HEK293 (cell line): Measurements from ENCODE around the gene ABL2.
A peak's percentile ranks its signal among the peaks of the same experiment; 100 is the strongest.

Experiments used
- CTCF ChIA-PET: fragments of 350-600 bp; formaldehyde crosslinking; extraction: SDS; loops from one replicate; lab custom pipeline; 2021; ENCODE audit warnings: antibody characterized with exemption; lab: Yijun Ruan, JAX
- POLR2A ChIA-PET: fragments of 300-600 bp; formaldehyde crosslinking; extraction: SDS; loops from one replicate; lab custom pipeline; 2020; ENCODE audit warnings: antibody characterized with exemption, inconsistent platforms; lab: Yijun Ruan, JAX
- H3K27ac ChIP-seq: fragments of 200-500 bp; sonication (Bioruptor generic); 2 replicates; pipeline ENCODE4 v1.5.1; 2014; ENCODE audit warnings: low read depth, low read length, control low read depth, inconsistent platforms; ENCODE audit errors: extremely low read depth
- H3K36me3 ChIP-seq, 2 experiments: fragments of 200-500 bp in 1 of 2; sonication (Bioruptor generic) in 1 of 2; 1 replicate in 1 of 2; 2 replicates in 1 of 2; pipeline ENCODE4 v1.5.1; 2014 to 2017; ENCODE audit warnings: inconsistent platforms in 2 of 2, low read length in 2 of 2; ENCODE audit not compliant: control insufficient read depth in 2 of 2, insufficient read depth in 1 of 2
- H3K4me1 ChIP-seq: fragments of 200-500 bp; sonication (Bioruptor generic); 2 replicates; pipeline ENCODE4 v1.5.1; 2014; ENCODE audit warnings: mild to moderate bottlenecking, low read length, inconsistent platforms; ENCODE audit not compliant: control insufficient read depth, insufficient read depth
- H3K4me3 ChIP-seq: 2 replicates; pipeline ENCODE4 v1.5.1; 2011; ENCODE audit warnings: low read depth, mild to moderate bottlenecking, control low read depth, low read length, moderate library complexity
- H3K9me3 ChIP-seq: fragments of 200-500 bp; sonication (Bioruptor generic); 2 replicates; pipeline ENCODE4 v1.5.1; 2014; ENCODE audit warnings: low read depth, low read length, inconsistent platforms; ENCODE audit not compliant: control insufficient read depth, insufficient read depth
- GLIS1 ChIP-seq: fragments of 450-650 bp; formaldehyde crosslinking; IDR thresholded peaks from 2 replicates; pipeline ENCODE4 v1.5.1; 2016; ENCODE audit warnings: missing biosample characterization, missing genetic modification characterization
- HOXD13 ChIP-seq: sonication (generic); formaldehyde crosslinking; IDR thresholded peaks from 2 replicates; pipeline ENCODE4 v1.8.0; 2022; ENCODE audit warnings: missing genetic modification reagents, borderline replicate concordance
- KLF8 ChIP-seq: fragments of 450-650 bp; formaldehyde crosslinking; IDR thresholded peaks from 2 replicates; pipeline ENCODE4 v1.5.1; 2016; ENCODE audit warnings: missing biosample characterization, missing genetic modification characterization
- OVOL3 ChIP-seq: fragments of 450-650 bp; formaldehyde crosslinking; IDR thresholded peaks from 2 replicates; pipeline ENCODE4 v1.5.1; 2016; ENCODE audit warnings: missing biosample characterization, missing genetic modification characterization
- SETDB1 ChIP-seq: IDR thresholded peaks from one replicate; pipeline ENCODE4 v1.6.1; 2017; ENCODE audit warnings: mild to moderate bottlenecking, low read length, moderate library complexity, mixed read lengths; ENCODE audit not compliant: insufficient read length
- WT1 ChIP-seq: fragments of 450-650 bp; formaldehyde crosslinking; IDR thresholded peaks from 2 replicates; pipeline ENCODE4 v1.5.1; 2016; ENCODE audit warnings: missing biosample characterization, missing genetic modification characterization
- ZFP69B ChIP-seq: fragments of 450-650 bp; formaldehyde crosslinking; IDR thresholded peaks from 2 replicates; pipeline ENCODE4 v1.5.1; 2016; ENCODE audit warnings: missing biosample characterization, missing genetic modification characterization
- ZNF112 ChIP-seq: fragments of 450-650 bp; formaldehyde crosslinking; IDR thresholded peaks from 2 replicates; pipeline ENCODE4 v1.5.0; 2017; ENCODE audit warnings: missing biosample characterization, missing genetic modification characterization
- ZNF133 ChIP-seq: fragments of 450-650 bp; formaldehyde crosslinking; IDR thresholded peaks from 2 replicates; pipeline ENCODE4 v1.5.1; 2016; ENCODE audit warnings: missing biosample characterization, missing genetic modification characterization
- ZNF140 ChIP-seq: fragments of 450-650 bp; formaldehyde crosslinking; IDR thresholded peaks from 2 replicates; pipeline ENCODE4 v1.5.1; 2016; ENCODE audit warnings: missing biosample characterization, missing genetic modification characterization
- ZNF16 ChIP-seq: fragments of 450-650 bp; formaldehyde crosslinking; IDR thresholded peaks from 2 replicates; pipeline ENCODE4 v1.5.1; 2016; ENCODE audit warnings: low read depth, missing biosample characterization, missing genetic modification characterization
- ZNF2 ChIP-seq: fragments of 450-650 bp; formaldehyde crosslinking; IDR thresholded peaks from 2 replicates; pipeline ENCODE4 v1.5.1; 2016; ENCODE audit warnings: missing biosample characterization, missing genetic modification characterization
- ZNF366 ChIP-seq: fragments of 450-650 bp; formaldehyde crosslinking; conservative IDR thresholded peaks from 2 replicates; pipeline ENCODE4 v1.5.1; 2016; ENCODE audit warnings: missing biosample characterization, missing genetic modification characterization
- ZNF391 ChIP-seq: fragments of 450-650 bp; formaldehyde crosslinking; IDR thresholded peaks from 2 replicates; pipeline ENCODE4 v1.5.1; 2016; ENCODE audit warnings: low read depth, missing biosample characterization, missing genetic modification characterization, borderline replicate concordance
- ZNF501 ChIP-seq: fragments of 450-650 bp; formaldehyde crosslinking; IDR thresholded peaks from 2 replicates; pipeline ENCODE4 v1.5.1; 2016; ENCODE audit warnings: missing biosample characterization, missing genetic modification characterization
- ZNF514 ChIP-seq: fragments of 450-650 bp; formaldehyde crosslinking; IDR thresholded peaks from 2 replicates; pipeline ENCODE4 v1.5.1; 2016; ENCODE audit warnings: missing biosample characterization, missing genetic modification characterization
- ZNF621 ChIP-seq: fragments of 450-650 bp; formaldehyde crosslinking; IDR thresholded peaks from 2 replicates; pipeline ENCODE4 v1.5.1; 2017; ENCODE audit warnings: missing biosample characterization, missing genetic modification characterization
- ZNF623 ChIP-seq: fragments of 450-650 bp; formaldehyde crosslinking; IDR thresholded peaks from 2 replicates; pipeline ENCODE4 v1.5.1; 2016; ENCODE audit warnings: missing biosample characterization, missing genetic modification characterization
- ZNF658 ChIP-seq: fragments of 450-650 bp; formaldehyde crosslinking; IDR thresholded peaks from 2 replicates; pipeline ENCODE4; 2016; ENCODE audit warnings: missing biosample characterization, missing genetic modification characterization
- ZNF701 ChIP-seq: fragments of 450-650 bp; formaldehyde crosslinking; IDR thresholded peaks from 2 replicates; pipeline ENCODE4 v1.5.1; 2016; ENCODE audit warnings: missing biosample characterization, missing genetic modification characterization
- ZNF747 ChIP-seq: fragments of 450-650 bp; formaldehyde crosslinking; IDR thresholded peaks from 2 replicates; pipeline ENCODE4 v1.5.1; 2016; ENCODE audit warnings: missing biosample characterization, missing genetic modification characterization
- ZNF785 ChIP-seq: fragments of 450-650 bp; formaldehyde crosslinking; IDR thresholded peaks from 2 replicates; pipeline ENCODE4 v1.5.1; 2016; ENCODE audit warnings: missing biosample characterization, missing genetic modification characterization
- ZNF830 ChIP-seq: fragments of 450-650 bp; IDR thresholded peaks from 2 replicates; pipeline ENCODE4 v1.5.0; 2018; ENCODE audit warnings: missing biosample characterization, missing genetic modification characterization, low read depth, mild to moderate bottlenecking, moderate library complexity
- ZSCAN30 ChIP-seq: fragments of 450-650 bp; IDR thresholded peaks from 2 replicates; pipeline ENCODE4 v1.5.1; 2018; ENCODE audit warnings: missing biosample characterization, mild to moderate bottlenecking, missing genetic modification characterization, moderate library complexity
- TF ChIP-seq, protein P1 (sequence below): fragments of 450-650 bp; IDR thresholded peaks from 2 replicates; pipeline ENCODE4 v1.5.1; 2018; ENCODE audit warnings: missing biosample characterization, missing genetic modification characterization
- TF ChIP-seq, protein P2 (sequence below): fragments of 450-650 bp; formaldehyde crosslinking; optimal IDR thresholded peaks from 2 replicates; pipeline ENCODE3; 2016; ENCODE audit warnings: missing biosample characterization, mild to moderate bottlenecking, missing genetic modification characterization
- TF ChIP-seq, protein P3 (sequence below): IDR thresholded peaks from 2 replicates; pipeline ENCODE4 v1.6.1; 2011; ENCODE audit warnings: mild to moderate bottlenecking, low read depth, low read length, borderline replicate concordance
- TF ChIP-seq, protein P4 (sequence below): fragments of 450-650 bp; formaldehyde crosslinking; IDR thresholded peaks from 2 replicates; pipeline ENCODE4 v1.5.1; 2016; ENCODE audit warnings: missing biosample characterization, missing genetic modification characterization
- TF ChIP-seq, protein P5 (sequence below): fragments of 450-650 bp; formaldehyde crosslinking; IDR thresholded peaks from 2 replicates; pipeline ENCODE4 v1.5.1; 2016; ENCODE audit warnings: missing biosample characterization, missing genetic modification characterization

The ABL2 gene

DNA sequence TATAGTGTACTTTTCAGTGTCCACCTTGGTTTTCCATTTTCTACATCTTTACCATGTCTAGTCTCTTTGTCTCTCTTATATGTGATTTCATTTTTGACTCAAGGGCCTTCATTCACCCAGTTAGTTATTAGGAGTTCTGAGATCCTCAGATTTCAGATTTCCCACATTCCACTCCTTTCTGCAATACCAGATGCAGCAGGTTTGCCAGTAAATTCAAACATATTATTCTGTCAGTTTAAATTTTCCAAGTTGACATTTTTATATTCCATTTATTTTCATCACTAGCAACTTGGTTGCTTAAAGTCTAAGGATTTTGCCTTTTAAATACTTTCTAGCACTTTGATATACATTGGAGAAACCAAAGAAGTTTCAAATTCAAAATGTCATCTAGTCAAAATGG, 42.4 kb downstream of the ABL2 start (continued):
- no peak for TF ChIP-seq SETDB1
- no peak for TF ChIP-seq ZNF140 (tag by site-specific recombination)
- TF ChIP-seq OVOL3, result no peak
- no peak for TF ChIP-seq KLF8 (tag by site-specific recombination)
- no peak for TF ChIP-seq GLIS1 (tag by site-specific recombination)

DNA sequence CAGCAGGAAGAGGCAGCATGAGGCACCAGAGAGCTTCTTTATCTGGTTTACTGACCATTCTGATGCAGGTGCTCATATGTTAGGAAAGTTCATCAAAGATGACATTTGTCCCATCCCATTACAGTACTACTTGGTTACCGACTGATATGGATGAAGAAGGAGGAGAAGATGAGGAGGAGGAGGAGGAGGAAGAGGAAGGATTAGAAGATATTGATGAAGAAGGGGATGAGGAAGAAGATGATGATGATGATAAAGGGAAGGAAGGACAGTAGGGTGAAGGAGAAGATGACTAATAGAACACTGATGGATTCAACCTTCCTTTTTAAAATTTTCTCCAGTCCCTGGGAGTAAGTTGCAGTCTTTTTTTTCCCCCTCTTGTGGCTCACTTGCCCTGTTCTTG, 45.1 kb downstream of the ABL2 start:
- Histone ChIP-seq H3K36me3 (no peaks in the 10 kb centered on the region; a peak in 1 of 3 replicates), H3K27ac (no peak overlapping the region), H3K4me3 (no peak overlapping the region), H3K9me3 (no peaks in the 10 kb centered on the region), H3K4me1 (no peaks in the 10 kb centered on the region)
- TF ChIP-seq ZNF2 (no peak), ZNF366 (tag by site-specific recombination) (0 out of 2 replicates have a peak, but pooled peaks have one; percentile 27)
- TF ChIP-seq, protein P1, sequence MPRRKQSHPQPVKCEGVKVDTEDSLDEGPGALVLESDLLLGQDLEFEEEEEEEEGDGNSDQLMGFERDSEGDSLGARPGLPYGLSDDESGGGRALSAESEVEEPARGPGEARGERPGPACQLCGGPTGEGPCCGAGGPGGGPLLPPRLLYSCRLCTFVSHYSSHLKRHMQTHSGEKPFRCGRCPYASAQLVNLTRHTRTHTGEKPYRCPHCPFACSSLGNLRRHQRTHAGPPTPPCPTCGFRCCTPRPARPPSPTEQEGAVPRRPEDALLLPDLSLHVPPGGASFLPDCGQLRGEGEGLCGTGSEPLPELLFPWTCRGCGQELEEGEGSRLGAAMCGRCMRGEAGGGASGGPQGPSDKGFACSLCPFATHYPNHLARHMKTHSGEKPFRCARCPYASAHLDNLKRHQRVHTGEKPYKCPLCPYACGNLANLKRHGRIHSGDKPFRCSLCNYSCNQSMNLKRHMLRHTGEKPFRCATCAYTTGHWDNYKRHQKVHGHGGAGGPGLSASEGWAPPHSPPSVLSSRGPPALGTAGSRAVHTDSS (tag by site-specific recombination), result peak; percentile 95
- TF ChIP-seq, protein P2, sequence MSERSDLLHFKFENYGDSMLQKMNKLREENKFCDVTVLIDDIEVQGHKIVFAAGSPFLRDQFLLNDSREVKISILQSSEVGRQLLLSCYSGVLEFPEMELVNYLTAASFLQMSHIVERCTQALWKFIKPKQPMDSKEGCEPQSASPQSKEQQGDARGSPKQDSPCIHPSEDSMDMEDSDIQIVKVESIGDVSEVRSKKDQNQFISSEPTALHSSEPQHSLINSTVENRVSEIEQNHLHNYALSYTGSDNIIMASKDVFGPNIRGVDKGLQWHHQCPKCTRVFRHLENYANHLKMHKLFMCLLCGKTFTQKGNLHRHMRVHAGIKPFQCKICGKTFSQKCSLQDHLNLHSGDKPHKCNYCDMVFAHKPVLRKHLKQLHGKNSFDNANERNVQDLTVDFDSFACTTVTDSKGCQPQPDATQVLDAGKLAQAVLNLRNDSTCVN, result no peak
- POLR2A ChIA-PET, result no interaction called here
- CTCF ChIA-PET, result interaction anchor here (0.9 kb wide), 1 partner anchor 186 kb away, joined by 3 read pairs; no protein-coding TSS in a partner anchor

DNA sequence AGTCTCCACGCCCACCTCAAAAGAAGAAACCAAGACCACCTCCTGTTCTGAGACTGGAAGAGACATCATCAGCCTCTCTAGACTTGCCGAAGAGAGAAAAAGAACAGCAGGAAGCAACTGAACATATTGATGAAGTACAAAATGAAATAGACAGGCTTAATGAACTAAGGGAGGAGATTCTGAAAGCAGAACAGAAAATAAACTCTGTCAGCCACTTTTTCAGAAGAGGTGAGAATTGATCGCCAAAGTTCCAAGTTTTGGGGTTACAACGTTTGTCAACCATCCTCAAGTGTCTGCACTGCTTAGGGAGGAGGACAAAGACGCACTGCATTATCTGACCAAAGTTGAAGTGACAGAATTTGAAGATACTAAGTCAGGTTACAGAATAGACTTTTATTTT, 45.6 kb downstream of the ABL2 start:
- H3K4me3 ChIP-seq, result no peak overlapping the region
- CTCF ChIA-PET, result interaction anchor here (0.9 kb wide), 1 partner anchor 186 kb away, joined by 3 read pairs; no protein-coding TSS in a partner anchor
- H3K36me3 ChIP-seq, result no peaks in the 10 kb centered on the region
- no peaks in the 10 kb centered on the region for H3K9me3 ChIP-seq
- TF ChIP-seq, protein P3, sequence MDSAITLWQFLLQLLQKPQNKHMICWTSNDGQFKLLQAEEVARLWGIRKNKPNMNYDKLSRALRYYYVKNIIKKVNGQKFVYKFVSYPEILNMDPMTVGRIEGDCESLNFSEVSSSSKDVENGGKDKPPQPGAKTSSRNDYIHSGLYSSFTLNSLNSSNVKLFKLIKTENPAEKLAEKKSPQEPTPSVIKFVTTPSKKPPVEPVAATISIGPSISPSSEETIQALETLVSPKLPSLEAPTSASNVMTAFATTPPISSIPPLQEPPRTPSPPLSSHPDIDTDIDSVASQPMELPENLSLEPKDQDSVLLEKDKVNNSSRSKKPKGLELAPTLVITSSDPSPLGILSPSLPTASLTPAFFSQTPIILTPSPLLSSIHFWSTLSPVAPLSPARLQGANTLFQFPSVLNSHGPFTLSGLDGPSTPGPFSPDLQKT, result no peak
- TF ChIP-seq ZNF501 (no peak), ZNF623 (tag by site-specific recombination) (no peak), ZSCAN30 (tag by site-specific recombination) (no peak), WT1 (tag by site-specific recombination) (no peak), ZNF621 (no peak), ZNF16 (no peak), ZNF747 (tag by site-specific recombination) (no peak), ZFP69B (tag by site-specific recombination) (no peak), ZNF133 (tag by site-specific recombination) (no peak), ZNF701 (tag by site-specific recombination) (no peak), ZNF391 (tag by site-specific recombination) (no peak), ZNF658 (tag by site-specific recombination) (no peak), HOXD13 (CRISPR knock-in tag) (no peak), ZNF112 (tag by site-specific recombination) (no peak), ZNF830 (tag by site-specific recombination) (no peak), ZNF785 (tag by site-specific recombination) (no peak), ZNF514 (no peak)
- TF ChIP-seq, protein P4, sequence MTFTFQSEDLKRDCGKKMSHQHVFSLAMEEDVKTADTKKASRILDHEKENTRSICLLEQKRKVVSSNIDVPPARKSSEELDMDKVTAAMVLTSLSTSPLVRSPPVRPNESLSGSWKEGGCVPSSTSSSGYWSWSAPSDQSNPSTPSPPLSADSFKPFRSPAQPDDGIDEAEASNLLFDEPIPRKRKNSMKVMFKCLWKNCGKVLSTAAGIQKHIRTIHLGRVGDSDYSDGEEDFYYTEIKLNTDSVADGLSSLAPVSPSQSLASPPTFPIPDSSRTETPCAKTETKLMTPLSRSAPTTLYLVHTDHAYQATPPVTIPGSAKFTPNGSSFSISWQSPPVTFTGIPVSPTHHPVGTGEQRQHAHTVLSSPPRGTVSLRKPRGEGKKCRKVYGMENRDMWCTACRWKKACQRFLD (tag by site-specific recombination), result no peak
- TF ChIP-seq, protein P5, sequence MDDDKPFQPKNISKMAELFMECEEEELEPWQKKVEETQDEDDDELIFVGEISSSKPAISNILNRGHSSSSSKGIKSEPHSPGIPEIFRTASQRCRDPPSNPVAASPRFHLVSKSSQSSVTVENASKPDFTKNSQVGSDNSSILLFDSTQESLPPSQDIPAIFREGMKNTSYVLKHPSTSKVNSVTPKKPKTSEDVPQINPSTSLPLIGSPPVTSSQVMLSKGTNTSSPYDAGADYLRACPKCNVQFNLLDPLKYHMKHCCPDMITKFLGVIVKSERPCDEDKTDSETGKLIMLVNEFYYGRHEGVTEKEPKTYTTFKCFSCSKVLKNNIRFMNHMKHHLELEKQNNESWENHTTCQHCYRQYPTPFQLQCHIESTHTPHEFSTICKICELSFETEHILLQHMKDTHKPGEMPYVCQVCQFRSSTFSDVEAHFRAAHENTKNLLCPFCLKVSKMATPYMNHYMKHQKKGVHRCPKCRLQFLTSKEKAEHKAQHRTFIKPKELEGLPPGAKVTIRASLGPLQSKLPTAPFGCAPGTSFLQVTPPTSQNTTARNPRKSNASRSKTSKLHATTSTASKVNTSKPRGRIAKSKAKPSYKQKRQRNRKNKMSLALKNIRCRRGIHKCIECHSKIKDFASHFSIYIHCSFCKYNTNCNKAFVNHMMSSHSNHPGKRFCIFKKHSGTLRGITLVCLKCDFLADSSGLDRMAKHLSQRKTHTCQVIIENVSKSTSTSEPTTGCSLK (tag by site-specific recombination), result no peak
- no peak overlapping the region for H3K27ac ChIP-seq
- no peaks in the 10 kb centered on the region; the same call in 1 of the 2 replicates for H3K4me1 ChIP-seq
- POLR2A ChIA-PET, result no interaction called here
